Measurements from ENCODE around the gene MAD1L1. TPM values are rescaled to one million over a fixed set of nuclear protein-coding genes. Genes with fewer than 3 reads are reported as not detected.

Gene MAD1L1
- total RNA-seq, 2 donors from 2014 or later = 59.1 to 61.4 TPM

DNA sequence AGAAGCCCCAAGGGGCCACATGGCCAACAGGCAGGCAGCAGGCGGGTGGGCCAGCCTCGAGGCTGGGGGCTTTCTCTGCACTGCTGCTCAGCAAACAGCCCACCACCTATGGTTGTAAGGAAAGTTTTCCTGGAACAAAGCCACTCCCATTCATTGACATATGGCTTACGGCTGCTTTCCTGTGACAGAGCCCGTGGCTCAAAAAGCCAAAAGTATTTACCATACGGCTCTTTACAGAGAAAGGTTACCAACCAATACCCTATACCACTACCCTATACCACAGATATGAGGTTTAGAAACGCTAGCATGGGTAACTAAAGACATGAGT lies 152.7 kb downstream of the MAD1L1 start:
- Histone ChIP-seq H3K27me3 (ENCODE audit: control insufficient read depth, insufficient read depth, low read length, poor library complexity, severe bottlenecking) (no peaks in the 10 kb centered on the region), H3K9ac (ENCODE audit: extremely low read depth, low read length, poor library complexity, severe bottlenecking) (no peak overlapping the region), H3K27ac (ENCODE audit: low read depth, low read length) (peak overlapping the region; percentile 10), H3K9me3 (ENCODE audit: control insufficient read depth, low read length) (no peaks in the 10 kb centered on the region), H3K4me1 (ENCODE audit: control insufficient read depth, insufficient read depth, low read length) (peaks cover 8% of the 10 kb centered on the region), H3K36me3 (ENCODE audit: control insufficient read depth, insufficient read depth, low read length) (peaks cover 7% of the 10 kb centered on the region), H3K4me3 (ENCODE audit: low read length) (no peak overlapping the region)
- Mint-ChIP-seq H3K27me3 (ENCODE audit: insufficient read depth) (no peaks in the 10 kb centered on the region), H3K36me3 (ENCODE audit: low read depth) (peaks cover 6% of the 10 kb centered on the region), H3K9me3 (no peaks in the 10 kb centered on the region), H3K4me1 (peaks cover 16% of the 10 kb centered on the region), H3K4me3 (no peak overlapping the region), H3K27ac (peak overlapping the region; percentile 79)
- no peak for TF ChIP-seq CTCF (conservative IDR thresholded peaks at IDR 0.05)
- DNase-seq = no peak
- 66 to 86% methylated on average over 5 to 6 of the region's 6 CpGs for WGBS, 2 experiments (ENCODE audit: insufficient coverage in 1 of 2, insufficient read length in 1 of 2)

GRCh38 chr7:2079332-2080059 lies 153.2 kb downstream of the MAD1L1 start:
- Histone ChIP-seq H3K4me1 (ENCODE audit: control insufficient read depth, insufficient read depth, low read length) (peaks cover 8% of the 10 kb centered on the region), H3K9ac (ENCODE audit: extremely low read depth, low read length, poor library complexity, severe bottlenecking) (no peak overlapping the region), H3K27me3 (ENCODE audit: control insufficient read depth, insufficient read depth, low read length, poor library complexity, severe bottlenecking) (no peaks in the 10 kb centered on the region), H3K36me3 (ENCODE audit: control insufficient read depth, insufficient read depth, low read length) (peaks cover 7% of the 10 kb centered on the region), H3K9me3 (ENCODE audit: control insufficient read depth, low read length) (no peaks in the 10 kb centered on the region), H3K27ac (ENCODE audit: low read depth, low read length) (peak overlapping the region; percentile 10), H3K4me3 (ENCODE audit: low read length) (no peak overlapping the region)
- DNase-seq = no peak
- WGBS, 2 experiments (ENCODE audit: insufficient coverage in 1 of 2, insufficient read length in 1 of 2) = 77 to 82% methylated on average over 10 to 22 of the region's 22 CpGs
- TF ChIP-seq CTCF (conservative IDR thresholded peaks at IDR 0.05) = no peak
- Mint-ChIP-seq H3K27me3 (ENCODE audit: insufficient read depth) (no peaks in the 10 kb centered on the region), H3K36me3 (ENCODE audit: low read depth) (peaks cover 6% of the 10 kb centered on the region), H3K27ac (peak overlapping the region; percentile 79), H3K9me3 (no peaks in the 10 kb centered on the region), H3K4me3 (no peak overlapping the region), H3K4me1 (peaks cover 16% of the 10 kb centered on the region)

GRCh38 chr7:2078899-2079298 lies 153.8 kb downstream of the MAD1L1 start:
- H3K9me3 ChIP-seq (ENCODE audit: control insufficient read depth, low read length) = no peaks in the 10 kb centered on the region
- H3K27me3 ChIP-seq (ENCODE audit: control insufficient read depth, insufficient read depth, low read length, poor library complexity, severe bottlenecking) = no peaks in the 10 kb centered on the region
- Mint-ChIP-seq H3K27ac (peak overlapping the region; percentile 79), H3K36me3 (ENCODE audit: low read depth) (peaks cover 3% of the 10 kb centered on the region), H3K4me1 (peaks cover 16% of the 10 kb centered on the region), H3K9me3 (no peaks in the 10 kb centered on the region), H3K27me3 (ENCODE audit: insufficient read depth) (no peaks in the 10 kb centered on the region), H3K4me3 (no peak overlapping the region)
- H3K4me3 ChIP-seq (ENCODE audit: low read length) = no peak overlapping the region
- H3K9ac ChIP-seq (ENCODE audit: extremely low read depth, low read length, poor library complexity, severe bottlenecking) = no peak overlapping the region
- peaks cover 8% of the 10 kb centered on the region for H3K4me1 ChIP-seq (ENCODE audit: control insufficient read depth, insufficient read depth, low read length)
- DNase-seq = no peak
- TF ChIP-seq CTCF (conservative IDR thresholded peaks at IDR 0.05) = no peak
- H3K36me3 ChIP-seq (ENCODE audit: control insufficient read depth, insufficient read depth, low read length) = peaks cover 7% of the 10 kb centered on the region
- 91 to 96% methylated on average over 4 to 15 of the region's 15 CpGs for WGBS, 2 experiments (ENCODE audit: insufficient coverage in 1 of 2, insufficient read length in 1 of 2)
- no peak overlapping the region for H3K27ac ChIP-seq (ENCODE audit: low read depth, low read length)

All from endodermal cell (in vitro differentiated cells).